Measurements from ENCODE around the gene SEMA6A. TPM values are rescaled to one million over a fixed set of nuclear protein-coding genes. Genes with fewer than 3 reads are reported as not detected.

SEMA6A gene
- total and polyA plus RNA-seq, 4 donors: 3.4 to 31.6 (median 12.0) TPM

DNA sequence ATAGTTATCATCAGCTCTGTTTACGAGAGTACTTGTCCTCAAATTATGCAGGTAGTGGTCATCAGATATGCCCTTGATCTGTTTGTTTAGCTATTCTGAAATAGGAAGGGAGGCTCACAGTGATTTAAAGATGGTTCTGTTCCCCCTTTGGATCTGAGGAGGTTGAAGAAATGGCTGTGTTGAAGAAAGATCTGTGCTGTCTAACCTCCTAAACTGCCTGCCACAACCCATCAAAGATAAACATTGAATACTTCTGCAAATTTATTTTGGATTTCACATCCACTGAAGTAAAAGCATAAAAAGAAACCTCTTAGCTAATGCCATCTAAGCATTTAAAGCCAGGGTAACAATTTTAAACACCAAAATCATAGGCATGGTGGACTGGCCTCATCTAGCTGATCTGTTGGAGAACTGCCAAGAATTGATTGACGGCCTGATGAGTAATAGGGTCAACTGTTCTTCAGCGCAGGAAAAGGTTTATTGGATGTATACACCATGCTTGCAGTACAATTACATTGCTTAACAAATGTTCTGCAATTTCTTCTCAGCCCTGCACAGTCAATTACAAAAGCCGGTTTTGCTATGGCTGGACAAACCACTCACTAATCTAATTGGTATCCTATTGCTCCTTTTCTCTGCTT, 97.6 kb downstream of the SEMA6A start:
- Histone ChIP-seq H3K4me1 (ENCODE audit: control insufficient read depth in 5 of 5, insufficient read depth in 5 of 5, low read length in 5 of 5) (peaks cover 0 to 12% (median 3%) of the 10 kb centered on the region in 5 donors), H3K9me3 (ENCODE audit: control insufficient read depth in 4 of 4, insufficient read depth in 3 of 4, low read length in 3 of 4) (peaks cover 2 to 11% (median 5%) of the 10 kb centered on the region in 4 donors), H3K36me3 (ENCODE audit: control insufficient read depth in 4 of 4, insufficient read depth in 4 of 4, low read length in 4 of 4) (peaks cover 6 to 39% (median 23%) of the 10 kb centered on the region in 4 donors), H3K27me3 (ENCODE audit: control insufficient read depth in 3 of 3, insufficient read depth in 3 of 3, low read length in 2 of 3) (no peaks in the 10 kb centered on the region), H3K9ac (ENCODE audit: insufficient read depth in 1 of 2, low read length in 2 of 2) (no peak overlapping the region), H3K4me3 (no peak overlapping the region), H3K27ac (ENCODE audit: low read depth in 1 of 2, low read length in 1 of 2) (no peak overlapping the region)
- DNase-seq (no peak), ATAC-seq (ENCODE audit: insufficient read depth, low FRiP score) (no peak)
- WGBS, 2 donors: 85 to 93% methylated on average over 4 of the region's 4 CpGs
- TF ChIP-seq, protein P1, sequence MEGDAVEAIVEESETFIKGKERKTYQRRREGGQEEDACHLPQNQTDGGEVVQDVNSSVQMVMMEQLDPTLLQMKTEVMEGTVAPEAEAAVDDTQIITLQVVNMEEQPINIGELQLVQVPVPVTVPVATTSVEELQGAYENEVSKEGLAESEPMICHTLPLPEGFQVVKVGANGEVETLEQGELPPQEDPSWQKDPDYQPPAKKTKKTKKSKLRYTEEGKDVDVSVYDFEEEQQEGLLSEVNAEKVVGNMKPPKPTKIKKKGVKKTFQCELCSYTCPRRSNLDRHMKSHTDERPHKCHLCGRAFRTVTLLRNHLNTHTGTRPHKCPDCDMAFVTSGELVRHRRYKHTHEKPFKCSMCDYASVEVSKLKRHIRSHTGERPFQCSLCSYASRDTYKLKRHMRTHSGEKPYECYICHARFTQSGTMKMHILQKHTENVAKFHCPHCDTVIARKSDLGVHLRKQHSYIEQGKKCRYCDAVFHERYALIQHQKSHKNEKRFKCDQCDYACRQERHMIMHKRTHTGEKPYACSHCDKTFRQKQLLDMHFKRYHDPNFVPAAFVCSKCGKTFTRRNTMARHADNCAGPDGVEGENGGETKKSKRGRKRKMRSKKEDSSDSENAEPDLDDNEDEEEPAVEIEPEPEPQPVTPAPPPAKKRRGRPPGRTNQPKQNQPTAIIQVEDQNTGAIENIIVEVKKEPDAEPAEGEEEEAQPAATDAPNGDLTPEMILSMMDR (IDR thresholded peaks at IDR 0.05; ENCODE audit: control extremely low read depth, extremely low read depth): no peak

DNA sequence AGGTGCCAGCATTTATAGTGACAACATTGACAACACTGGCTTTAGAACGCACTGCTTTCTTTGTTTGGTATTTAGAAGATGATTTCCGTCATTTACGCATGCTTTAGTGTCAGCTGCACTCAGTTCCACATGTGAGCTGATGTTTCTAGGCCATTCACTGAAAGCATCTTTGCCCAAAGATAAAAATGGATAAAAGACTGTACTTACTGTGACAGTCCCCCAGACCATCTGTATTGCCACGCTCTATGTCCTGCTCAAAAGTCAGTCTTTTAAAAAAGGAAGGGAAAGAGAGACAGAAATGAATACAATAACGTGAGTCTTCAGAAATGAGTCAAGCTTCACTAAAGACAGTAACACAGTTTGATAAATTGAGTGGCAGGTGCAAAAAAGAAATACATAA, 99.3 kb downstream of the SEMA6A start:
- H3K27ac ChIP-seq (ENCODE audit: low read depth in 1 of 2, low read length in 1 of 2): no peak overlapping the region
- TF ChIP-seq, protein P1 (IDR thresholded peaks at IDR 0.05; ENCODE audit: control extremely low read depth, extremely low read depth): no peak
- H3K4me1 ChIP-seq (ENCODE audit: control insufficient read depth in 5 of 5, insufficient read depth in 5 of 5, low read length in 5 of 5): peaks cover 0 to 8% (median 2%) of the 10 kb centered on the region in 5 donors
- no peaks in the 10 kb centered on the region for H3K27me3 ChIP-seq (ENCODE audit: control insufficient read depth in 3 of 3, insufficient read depth in 3 of 3, low read length in 2 of 3)
- no peak for ATAC-seq (ENCODE audit: insufficient read depth, low FRiP score)
- no peak overlapping the region for H3K4me3 ChIP-seq
- peaks cover 6 to 32% (median 17%) of the 10 kb centered on the region in 4 donors for H3K36me3 ChIP-seq (ENCODE audit: control insufficient read depth in 4 of 4, insufficient read depth in 4 of 4, low read length in 4 of 4)
- H3K9me3 ChIP-seq (ENCODE audit: control insufficient read depth in 4 of 4, insufficient read depth in 3 of 4, low read length in 3 of 4): peaks cover 2 to 11% (median 5%) of the 10 kb centered on the region in 4 donors
- WGBS, 2 donors: 78 to 80% methylated on average over 5 of the region's 5 CpGs
- no peak for DNase-seq
- H3K9ac ChIP-seq (ENCODE audit: insufficient read depth in 1 of 2, low read length in 2 of 2): no peak overlapping the region

DNA sequence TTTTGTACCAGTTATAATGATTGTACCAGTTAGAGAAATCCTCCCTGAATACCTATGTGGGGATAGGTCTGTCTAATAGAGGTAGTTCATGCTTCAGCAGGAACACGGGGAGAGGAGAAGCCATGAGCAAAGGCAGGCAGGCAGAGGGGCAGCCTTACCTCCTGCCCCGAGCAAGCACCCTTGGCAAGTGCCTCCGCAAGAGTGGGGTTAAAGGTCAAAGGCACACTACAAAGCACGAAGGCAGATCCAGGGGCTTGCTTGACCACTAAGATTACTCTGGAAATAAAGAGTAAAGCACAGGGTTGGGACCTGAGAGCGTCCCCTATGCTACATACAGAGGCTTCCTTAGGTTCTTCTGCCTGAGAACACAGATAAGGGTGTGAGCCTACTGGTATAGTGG, 100.9 kb downstream of the SEMA6A start:
- no peak overlapping the region for H3K27ac ChIP-seq (ENCODE audit: low read depth in 1 of 2, low read length in 1 of 2)

More for the DNA sequence above, 100.9 kb downstream of the SEMA6A start:
- DNase-seq (no peak), ATAC-seq (ENCODE audit: insufficient read depth, low FRiP score) (no peak)
- Histone ChIP-seq H3K4me3 (no peak overlapping the region), H3K9ac (ENCODE audit: insufficient read depth in 1 of 2, low read length in 2 of 2) (no peak overlapping the region), H3K4me1 (ENCODE audit: control insufficient read depth in 5 of 5, insufficient read depth in 5 of 5, low read length in 5 of 5) (peaks cover 0 to 7% (median 0%) of the 10 kb centered on the region in 5 donors), H3K9me3 (ENCODE audit: control insufficient read depth in 4 of 4, insufficient read depth in 3 of 4, low read length in 3 of 4) (peaks cover 2 to 11% (median 5%) of the 10 kb centered on the region in 4 donors), H3K27me3 (ENCODE audit: control insufficient read depth in 3 of 3, insufficient read depth in 3 of 3, low read length in 2 of 3) (no peaks in the 10 kb centered on the region), H3K36me3 (ENCODE audit: control insufficient read depth in 4 of 4, insufficient read depth in 4 of 4, low read length in 4 of 4) (peaks cover 5 to 26% (median 13%) of the 10 kb centered on the region in 4 donors)
- TF ChIP-seq, protein P1 (IDR thresholded peaks at IDR 0.05; ENCODE audit: control extremely low read depth, extremely low read depth): no peak
- WGBS, 2 donors: 91 to 97% methylated on average over 5 of the region's 5 CpGs
